ENCODE data around the gene NFXL1. TPM values are rescaled to one million over a fixed set of nuclear protein-coding genes. Genes with fewer than 3 reads are reported as not detected.

The NFXL1 gene
- total RNA-seq, 1 donor from 2014 or later: 6.5 TPM

- no peak for DNase-seq
Observed at GRCh38 chr4:47830265-47831025, 83.9 kb downstream of the NFXL1 start.

GRCh38 chr4:47829438-47829837 lies 84.9 kb downstream of the NFXL1 start:
- DNase-seq: no peak

- DNase-seq: no peak
Observed at GRCh38 chr4:47827343-47828047, 86.9 kb downstream of the NFXL1 start.

- DNase-seq: no peak
Observed at GRCh38 chr4:47824840-47825239, 89.5 kb downstream of the NFXL1 start.

- no peak for DNase-seq
Observed at GRCh38 chr4:47819178-47819577, 95.2 kb downstream of the NFXL1 start.

GRCh38 chr4:47817275-47817674 lies 97.1 kb downstream of the NFXL1 start:
- DNase-seq: no peak

- DNase-seq: no peak
Observed at GRCh38 chr4:47816748-47817147, 97.6 kb downstream of the NFXL1 start.

- no peak for DNase-seq
Observed at GRCh38 chr4:47814618-47815295, 99.6 kb downstream of the NFXL1 start.

- DNase-seq: no peak
Observed at GRCh38 chr4:47809654-47810203, 104.7 kb downstream of the NFXL1 start.

GRCh38 chr4:47804598-47804997 lies 109.8 kb downstream of the NFXL1 start:
- DNase-seq: no peak

- no peak for DNase-seq
Observed at GRCh38 chr4:47801481-47802002, 112.8 kb downstream of the NFXL1 start.

GRCh38 chr4:47798165-47798564 lies 116.2 kb downstream of the NFXL1 start:
- no peak for DNase-seq

Other genes starting within 250 kb of the NFXL1 start
- 0.28 and 0.51 TPM in 2 replicates for gene CORIN, start 76.5 kb downstream of the NFXL1 start, total RNA-seq
- not detected in 2 replicates for gene CNGA1, start 102.1 kb upstream of the NFXL1 start, total RNA-seq
- 0.47 and 0.68 TPM in 2 replicates for gene NIPAL1, start 102.2 kb upstream of the NFXL1 start, total RNA-seq
- gene TXK, start 219.7 kb upstream of the NFXL1 start, total RNA-seq: 0.17 and 0.23 TPM in 2 replicates